Measurements from ENCODE around the gene GMCL1. TPM values are rescaled to one million over a fixed set of nuclear protein-coding genes. Genes with fewer than 3 reads are reported as not detected.

Gene GMCL1
- total and polyA plus RNA-seq, 9 of the 15 experiments (the other 6 are each of a cell fraction or from before 2014, with no cell fraction given): 7.0 to 27.3 (median 15.4) TPM

- TF ChIP-seq ZNF407 (IDR thresholded peaks at IDR 0.05; ENCODE audit: low read depth) (no peak), ZBTB43 (CRISPR knock-in tag; IDR thresholded peaks at IDR 0.05) (no peak), POLR2H (tag; IDR thresholded peaks at IDR 0.05; ENCODE audit: low read depth) (no peak), CBX2 (IDR thresholded peaks at IDR 0.05; ENCODE audit: insufficient read depth, low read length, poor library complexity, severe bottlenecking) (no peak), ZNF398 (CRISPR knock-in tag; IDR thresholded peaks at IDR 0.05) (no peak), YY1 (IDR thresholded peaks at IDR 0.05; ENCODE audit: borderline replicate concordance in 1 of 3, control insufficient read depth in 1 of 3, extremely low read depth in 1 of 3, insufficient read depth in 3 of 3, insufficient read length in 1 of 3, insufficient replicate concordance in 2 of 3, low read depth in 1 of 3, low read length in 2 of 3) (no peak), ZNF41 (CRISPR knock-in tag; conservative IDR thresholded peaks at IDR 0.05) (peak; percentile 77), THRAP3 (IDR thresholded peaks at IDR 0.05; ENCODE audit: borderline replicate concordance) (no peak), ZNF134 (CRISPR knock-in tag; conservative IDR thresholded peaks at IDR 0.05) (peak; percentile 67; the same call in 1 of the 2 replicates), ZNF589 (CRISPR knock-in tag; IDR thresholded peaks at IDR 0.05; ENCODE audit: low read depth) (peak; percentile 99), CSDE1 (IDR thresholded peaks at IDR 0.05) (no peak)
- TF ChIP-seq, protein P1, sequence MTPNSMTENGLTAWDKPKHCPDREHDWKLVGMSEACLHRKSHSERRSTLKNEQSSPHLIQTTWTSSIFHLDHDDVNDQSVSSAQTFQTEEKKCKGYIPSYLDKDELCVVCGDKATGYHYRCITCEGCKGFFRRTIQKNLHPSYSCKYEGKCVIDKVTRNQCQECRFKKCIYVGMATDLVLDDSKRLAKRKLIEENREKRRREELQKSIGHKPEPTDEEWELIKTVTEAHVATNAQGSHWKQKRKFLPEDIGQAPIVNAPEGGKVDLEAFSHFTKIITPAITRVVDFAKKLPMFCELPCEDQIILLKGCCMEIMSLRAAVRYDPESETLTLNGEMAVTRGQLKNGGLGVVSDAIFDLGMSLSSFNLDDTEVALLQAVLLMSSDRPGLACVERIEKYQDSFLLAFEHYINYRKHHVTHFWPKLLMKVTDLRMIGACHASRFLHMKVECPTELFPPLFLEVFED (CRISPR knock-in tag; conservative IDR thresholded peaks at IDR 0.05): peak; percentile 82
Observed at GRCh38 chr2:69798909-69799526, 30.4 kb upstream of the GMCL1 start (continued).
